HG03045 (cell line): ENCODE results near the gene STRC.
"Not testable (repeated sequence)": the region's sequence is repeated elsewhere in the genome, so short reads cannot be mapped to it uniquely, and the experiment has no call there.

ENCODE experiments used
- ATAC-seq: cut with Tn5 transposase; IDR thresholded peaks from one replicate; pipeline ENCODE4 v1.9.1; 2021; ENCODE audit warnings: mild to moderate bottlenecking, moderate library complexity; ENCODE audit not compliant: unreplicated experiment

STRC gene

GRCh38 chr15:43566615-43567014, 52.0 kb downstream of the STRC start:
- ATAC-seq, result not testable (repeated sequence)

DNA sequence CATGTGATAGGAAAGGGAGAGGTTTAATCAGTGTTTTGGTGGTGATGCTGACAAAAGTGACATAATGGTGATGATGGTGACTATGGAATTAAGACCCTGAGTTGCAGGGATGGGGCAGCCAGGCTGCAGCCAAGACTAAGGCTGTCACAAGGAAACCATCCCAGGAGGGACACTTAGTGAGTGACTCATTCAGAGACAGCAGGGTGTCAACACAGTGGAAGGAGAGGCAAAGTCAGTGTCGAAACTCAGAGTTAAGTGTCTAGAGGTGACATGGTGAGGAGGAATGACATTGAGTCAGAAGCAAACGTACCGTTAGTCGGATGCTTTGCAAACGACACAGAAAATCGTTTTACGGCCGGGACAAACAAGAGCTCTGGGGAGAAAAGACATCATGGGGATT, 54.8 kb downstream of the STRC start:
- ATAC-seq, result not testable (repeated sequence)

GRCh38 chr15:43562753-43563152, 55.8 kb downstream of the STRC start:
- not testable (repeated sequence) for ATAC-seq

DNA sequence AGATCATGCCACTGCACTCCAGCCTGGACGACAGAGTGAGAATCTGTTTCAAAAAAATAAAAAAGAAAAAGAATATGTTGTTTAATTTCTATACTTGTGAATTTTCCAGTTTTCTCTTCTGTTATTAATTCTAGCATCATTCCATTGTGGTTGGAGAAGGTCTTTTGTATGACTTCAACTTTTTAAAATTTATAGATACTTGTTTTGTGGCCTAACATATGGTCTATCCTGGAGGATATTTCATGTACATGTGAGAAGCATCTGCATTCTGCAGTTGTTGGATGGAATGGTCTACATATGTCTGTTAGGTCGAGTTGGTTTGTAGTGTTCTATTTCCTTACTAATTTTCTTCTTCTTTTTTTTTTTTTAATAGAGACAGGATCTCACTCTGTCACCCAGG, 65.6 kb downstream of the STRC start:
- ATAC-seq, result no peak

GRCh38 chr15:43552256-43552655, 66.3 kb downstream of the STRC start:
- no peak for ATAC-seq

DNA sequence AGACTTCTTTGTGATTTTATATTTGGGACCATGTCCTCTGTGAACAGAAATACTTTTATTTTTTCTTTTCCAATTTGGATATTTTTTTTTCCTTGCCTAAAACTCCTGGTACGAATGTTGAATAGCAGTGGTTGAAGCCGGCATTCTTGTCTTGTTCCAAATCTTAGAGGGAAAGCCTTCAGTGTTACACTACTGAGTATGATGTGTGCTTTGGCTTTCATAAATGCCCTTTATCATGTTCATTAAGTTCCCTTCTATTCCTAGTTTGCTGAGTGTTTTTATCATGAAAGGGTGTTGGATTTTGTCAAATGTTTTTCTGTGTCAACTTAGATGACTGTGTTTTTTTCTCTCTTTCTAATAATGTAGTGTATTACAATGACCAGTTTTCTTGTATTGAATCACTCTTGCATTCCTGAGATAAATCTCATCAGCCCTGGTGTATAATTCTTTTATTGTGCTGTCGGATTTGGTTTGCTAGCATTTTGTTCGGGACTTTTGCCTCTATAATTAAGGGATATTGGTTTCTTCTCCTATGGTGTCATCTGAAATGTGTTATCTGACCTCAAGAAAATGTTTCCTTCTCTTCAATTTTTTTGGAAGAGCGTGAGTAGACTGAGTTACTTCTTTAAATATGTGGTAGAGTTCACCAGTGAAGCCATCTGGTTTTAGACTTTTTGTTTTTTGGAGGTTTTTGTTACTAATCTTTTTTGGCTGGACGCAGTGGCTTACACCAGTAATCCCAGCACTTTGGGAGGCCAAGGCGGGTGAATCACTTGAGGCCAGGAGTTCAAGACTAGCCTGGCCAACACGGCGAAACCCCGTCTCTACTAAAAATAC, 67.9 kb downstream of the STRC start:
- no peak for ATAC-seq
